ENCODE results near the gene CCDC159. TPM values are rescaled to one million over a fixed set of nuclear protein-coding genes. Genes with fewer than 3 reads are reported as not detected.

CCDC159 gene
- total and polyA plus RNA-seq, 2 of the 13 experiments (the other 11 are each of a cell fraction or from before 2014, with no cell fraction given) = 1.7 to 6.3 TPM

GRCh38 chr19:11401808-11402543, 55.7 kb downstream of the CCDC159 start:
- no peaks in the 10 kb centered on the region for H3K36me3 ChIP-seq (replicated peaks in 1 of 2; ENCODE audit: control insufficient read depth in 1 of 2, insufficient read depth in 2 of 2, low read length in 2 of 2)
- BruUV-seq (replicated peaks) = no TSS peak
- H3K27me3 ChIP-seq (ENCODE audit: control insufficient read depth in 1 of 2, insufficient read depth in 2 of 2, low read length in 2 of 2) = no peaks in the 10 kb centered on the region
- ChIA-PET POLR2A (interaction anchor here (1.3 kb wide), 1 partner anchor 17 kb away, joined by 3 read pairs; the partner anchor contains the start of gene RGL3), CTCF (ENCODE audit: low intra/inter-chr PET ratio, low total read pairs) (no interaction called here)
- in situ Hi-C loops (cut with HindIII; ENCODE audit: extremely low pct_ligation_motif_present, low pct_unique_long_range_greater_than_20kb) = no loop called here
- intact Hi-C loops (cut with micrococcal nuclease; ENCODE audit: unreplicated experiment) = no loop called here
- no peak for DNase-seq (ENCODE audit: low spot score)
- TF ChIP-seq NR2C2 (CRISPR knock-in tag; IDR thresholded peaks at IDR 0.05; ENCODE audit: borderline replicate concordance) = peak; percentile 77
- TF ChIP-seq HNF4G (IDR thresholded peaks at IDR 0.05; ENCODE audit: borderline replicate concordance, low read depth, low read length) = peak; percentile 38; the same call in 1 of the 2 replicates
- TF ChIP-seq HNF4G (CRISPR knock-in tag; IDR thresholded peaks at IDR 0.05; ENCODE audit: borderline replicate concordance, low read depth) = no peak
- no peak for TF ChIP-seq SIN3B (IDR thresholded peaks at IDR 0.05; ENCODE audit: low read length)
- peak in 1 of 2 experiments; percentile 74; a peak in 2 of 4 replicates for TF ChIP-seq NR2F1 (CRISPR knock-in tag; IDR thresholded peaks at IDR 0.05)
- TF ChIP-seq RBM39 (IDR thresholded peaks at IDR 0.05; ENCODE audit: low read depth, low read length, poor library complexity, severe bottlenecking) = no peak
- peak; percentile 60; the same call in 1 of the 2 replicates for TF ChIP-seq NR2F2 (IDR thresholded peaks at IDR 0.05; ENCODE audit: borderline replicate concordance, low read depth)
- TF ChIP-seq ZNF430 (CRISPR knock-in tag; IDR thresholded peaks at IDR 0.05) = no peak
- TF ChIP-seq NR2F6 (IDR thresholded peaks at IDR 0.05) = peak; percentile 79
- TF ChIP-seq NR2F6 (CRISPR knock-in tag; IDR thresholded peaks at IDR 0.05) = no peak
- no peak overlapping the region for H2AFZ ChIP-seq (ENCODE audit: low read length)
- no peak overlapping the region for H3K4me3 ChIP-seq (replicated peaks in 1 of 3; ENCODE audit: insufficient read depth in 1 of 3, low read depth in 2 of 3, low read length in 3 of 3)
- no peaks in the 10 kb centered on the region for H3K79me2 ChIP-seq (ENCODE audit: insufficient read depth, low read length)
- H3K4me2 ChIP-seq (ENCODE audit: low read depth, low read length) = no peak overlapping the region
- no peak overlapping the region for H3K27ac ChIP-seq (ENCODE audit: extremely low read length, insufficient read depth, low read length)
- no peak for ATAC-seq
- H3K4me1 ChIP-seq (ENCODE audit: insufficient read depth, low read length) = no peaks in the 10 kb centered on the region
- H3K9me3 ChIP-seq (ENCODE audit: low read length) = no peaks in the 10 kb centered on the region
- H4K20me1 ChIP-seq (ENCODE audit: insufficient read depth, low read length) = no peaks in the 10 kb centered on the region
- no peak for FAIRE-seq
- H3K9ac ChIP-seq (ENCODE audit: insufficient read depth, low read depth, low read length) = no peak overlapping the region
- 100% methylated on average over 3 of the region's 9 CpGs for WGBS (ENCODE audit: low lambda C conversion rate)

Other genes with a start within 250 kb of the CCDC159 start
- 46.2 and 63.2 TPM in 2 replicates for gene SPC24, start 190.7 kb upstream of the CCDC159 start, total RNA-seq (2016; rRNA removed; fragmentation: Illumina TruSeq; extraction: Trizol)
- 8.8 and 10.0 TPM in 2 replicates for gene SPC24, start 190.7 kb upstream of the CCDC159 start, polyA plus RNA-seq (2011; rRNA removed)
- gene KANK2, start 149.0 kb upstream of the CCDC159 start, total RNA-seq (2016; rRNA removed; fragmentation: Illumina TruSeq; extraction: Trizol) = 11.0 and 12.9 TPM in 2 replicates
- 5.7 and 6.8 TPM in 2 replicates for gene KANK2, start 149.0 kb upstream of the CCDC159 start, polyA plus RNA-seq (2011; rRNA removed)
- 9.8 and 27.3 TPM in 2 replicates for gene ANGPTL8, start 106.9 kb upstream of the CCDC159 start, total RNA-seq (2016; rRNA removed; fragmentation: Illumina TruSeq; extraction: Trizol)
- gene ANGPTL8, start 106.9 kb upstream of the CCDC159 start, polyA plus RNA-seq (2011; rRNA removed) = 243 and 436 TPM in 2 replicates
- gene DOCK6, start 84.0 kb upstream of the CCDC159 start, total RNA-seq (2016; rRNA removed; fragmentation: Illumina TruSeq; extraction: Trizol) = 4.1 and 5.4 TPM in 2 replicates
- 38.1 and 46.6 TPM in 2 replicates for gene DOCK6, start 84.0 kb upstream of the CCDC159 start, polyA plus RNA-seq (2011; rRNA removed)
- not detected in 2 replicates for gene TSPAN16, start 50.4 kb upstream of the CCDC159 start, total RNA-seq (2016; rRNA removed; fragmentation: Illumina TruSeq; extraction: Trizol)
- not detected in 2 replicates for gene TSPAN16, start 50.4 kb upstream of the CCDC159 start, polyA plus RNA-seq (2011; rRNA removed)
- gene RAB3D, start 6.9 kb upstream of the CCDC159 start, total RNA-seq (2016; rRNA removed; fragmentation: Illumina TruSeq; extraction: Trizol) = 2.0 and 3.3 TPM in 2 replicates
- 16.1 and 19.9 TPM in 2 replicates for gene RAB3D, start 6.9 kb upstream of the CCDC159 start, polyA plus RNA-seq (2011; rRNA removed)
- gene TMEM205, start 251 bp upstream of the CCDC159 start, total RNA-seq (2016; rRNA removed; fragmentation: Illumina TruSeq; extraction: Trizol) = 22.8 and 45.5 TPM in 2 replicates
- 98.7 and 119 TPM in 2 replicates for gene TMEM205, start 251 bp upstream of the CCDC159 start, polyA plus RNA-seq (2011; rRNA removed)
- 0.77 and 1.5 TPM in 2 replicates for gene PLPPR2, start 8.9 kb downstream of the CCDC159 start, total RNA-seq (2016; rRNA removed; fragmentation: Illumina TruSeq; extraction: Trizol)
- 2.1 and 4.2 TPM in 2 replicates for gene PLPPR2, start 8.9 kb downstream of the CCDC159 start, polyA plus RNA-seq (2011; rRNA removed)
- 3.1 and 3.3 TPM in 2 replicates for gene SWSAP1, start 28.1 kb downstream of the CCDC159 start, total RNA-seq (2016; rRNA removed; fragmentation: Illumina TruSeq; extraction: Trizol)
- gene SWSAP1, start 28.1 kb downstream of the CCDC159 start, polyA plus RNA-seq (2011; rRNA removed) = 2.7 and 3.9 TPM in 2 replicates
- 1.2 and 2.9 TPM in 2 replicates for gene EPOR, start 37.8 kb downstream of the CCDC159 start, total RNA-seq (2016; rRNA removed; fragmentation: Illumina TruSeq; extraction: Trizol)
- 5.3 and 7.0 TPM in 2 replicates for gene EPOR, start 37.8 kb downstream of the CCDC159 start, polyA plus RNA-seq (2011; rRNA removed)
- 1.2 and 4.2 TPM in 2 replicates for gene RGL3, start 72.8 kb downstream of the CCDC159 start, total RNA-seq (2016; rRNA removed; fragmentation: Illumina TruSeq; extraction: Trizol)
- 7.6 and 8.4 TPM in 2 replicates for gene RGL3, start 72.8 kb downstream of the CCDC159 start, polyA plus RNA-seq (2011; rRNA removed)
- gene ODAD3, start 88.6 kb downstream of the CCDC159 start, total RNA-seq (2016; rRNA removed; fragmentation: Illumina TruSeq; extraction: Trizol) = 0.04 TPM in 1 of 2 replicates, not detected in the other
- gene ODAD3, start 88.6 kb downstream of the CCDC159 start, polyA plus RNA-seq (2011; rRNA removed) = 0.08 and 0.35 TPM in 2 replicates
- gene PRKCSH, start 89.1 kb downstream of the CCDC159 start, total RNA-seq (2016; rRNA removed; fragmentation: Illumina TruSeq; extraction: Trizol) = 44.2 and 125 TPM in 2 replicates
- gene PRKCSH, start 89.1 kb downstream of the CCDC159 start, polyA plus RNA-seq (2011; rRNA removed) = 85.1 and 111 TPM in 2 replicates
- gene ELAVL3, start 134.5 kb downstream of the CCDC159 start, total RNA-seq (2016; rRNA removed; fragmentation: Illumina TruSeq; extraction: Trizol) = not detected in 2 replicates
- gene ELAVL3, start 134.5 kb downstream of the CCDC159 start, polyA plus RNA-seq (2011; rRNA removed) = 0.03 TPM in 2 replicates
- gene ZNF653, start 159.3 kb downstream of the CCDC159 start, total RNA-seq (2016; rRNA removed; fragmentation: Illumina TruSeq; extraction: Trizol) = 1.2 and 4.7 TPM in 2 replicates
- gene ZNF653, start 159.3 kb downstream of the CCDC159 start, polyA plus RNA-seq (2011; rRNA removed) = 6.6 and 7.1 TPM in 2 replicates
- 32.2 and 36.4 TPM in 2 replicates for gene ECSIT, start 182.6 kb downstream of the CCDC159 start, total RNA-seq (2016; rRNA removed; fragmentation: Illumina TruSeq; extraction: Trizol)
- 55.4 and 62.3 TPM in 2 replicates for gene ECSIT, start 182.6 kb downstream of the CCDC159 start, polyA plus RNA-seq (2011; rRNA removed)
- gene CNN1, start 192.3 kb downstream of the CCDC159 start, total RNA-seq (2016; rRNA removed; fragmentation: Illumina TruSeq; extraction: Trizol) = 0.55 and 1.1 TPM in 2 replicates
- 0.39 and 0.70 TPM in 2 replicates for gene CNN1, start 192.3 kb downstream of the CCDC159 start, polyA plus RNA-seq (2011; rRNA removed)
- 43.2 and 47.2 TPM in 2 replicates for gene ELOF1, start 212.7 kb downstream of the CCDC159 start, total RNA-seq (2016; rRNA removed; fragmentation: Illumina TruSeq; extraction: Trizol)
- 14.5 TPM in 2 replicates for gene ELOF1, start 212.7 kb downstream of the CCDC159 start, polyA plus RNA-seq (2011; rRNA removed)
- 0.94 and 1.3 TPM in 2 replicates for gene ACP5, start 231.1 kb downstream of the CCDC159 start, total RNA-seq (2016; rRNA removed; fragmentation: Illumina TruSeq; extraction: Trizol)
- 5.1 and 6.7 TPM in 2 replicates for gene ACP5, start 231.1 kb downstream of the CCDC159 start, polyA plus RNA-seq (2011; rRNA removed)